Kidney tubule cell (primary cell): ENCODE results near the gene EXD3.
"Not testable (repeated sequence)": the region's sequence is repeated elsewhere in the genome, so short reads cannot be mapped to it uniquely, and the experiment has no call there.

ENCODE experiments used
- DNase-seq: peaks from one replicate; pipeline ENCODE4 v3.0.0-alpha.2; 2018; ENCODE audit warnings: low spot score

Gene EXD3, protein sequence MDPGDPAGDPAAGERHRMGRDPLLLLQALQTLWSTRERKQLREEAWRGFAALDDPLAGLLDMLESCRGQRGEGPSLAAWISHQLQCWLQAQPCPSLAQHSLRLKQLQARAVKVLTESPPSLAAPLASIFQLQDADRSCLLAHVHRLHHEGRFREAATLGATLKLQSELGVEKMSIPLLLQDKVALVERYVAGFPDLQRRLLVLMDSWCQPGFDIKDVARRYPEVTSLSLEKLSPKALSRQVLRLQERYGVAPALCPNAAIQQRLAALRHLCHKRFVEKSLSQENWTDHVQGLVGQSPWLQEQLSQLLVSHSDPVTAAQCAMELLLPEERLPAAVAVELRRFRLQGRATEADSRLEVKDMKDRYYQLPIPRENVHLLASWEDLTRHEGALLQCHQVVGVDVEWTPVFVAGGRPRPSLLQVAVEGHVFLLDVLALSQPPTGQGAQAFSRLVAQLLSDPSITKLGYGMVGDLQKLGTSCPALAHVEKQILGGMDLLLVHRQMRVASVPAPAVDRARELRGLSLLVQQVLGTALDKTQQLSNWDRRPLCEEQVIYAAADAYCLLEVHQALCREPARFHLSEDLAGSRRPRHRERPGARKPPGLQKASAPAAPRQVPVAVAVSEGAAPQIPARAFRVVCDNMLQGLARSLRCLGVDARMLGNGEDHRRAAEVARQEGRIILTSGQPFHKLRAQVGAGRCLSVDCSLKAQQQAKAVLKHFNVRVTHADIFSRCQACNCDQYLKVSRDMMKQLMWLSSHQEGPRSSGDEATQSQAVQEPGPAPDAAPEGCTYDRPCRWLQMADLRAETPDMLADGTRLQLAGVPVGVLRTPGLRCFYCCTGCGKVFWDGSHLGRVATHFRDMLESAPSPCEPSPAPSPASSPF

GRCh38 chr9:137422604-137423513, at the start of gene EXD3, which contains the start of gene NOXA1:
TSS of gene EXD3 (minus strand) at chr9:137423162. CDS start at chr9:137395357, 27,805 bp downstream.
TSS of gene NOXA1 (plus strand) at chr9:137423393. CDS start at chr9:137423530, 137 bp downstream.
- DNase-seq: peak; percentile 94

GRCh38 chr9:137470785-137471184, 47.8 kb upstream of the EXD3 start:
- DNase-seq: no peak

- DNase-seq: no peak
Observed at GRCh38 chr9:137467896-137468295, 44.9 kb upstream of the EXD3 start.

DNA sequence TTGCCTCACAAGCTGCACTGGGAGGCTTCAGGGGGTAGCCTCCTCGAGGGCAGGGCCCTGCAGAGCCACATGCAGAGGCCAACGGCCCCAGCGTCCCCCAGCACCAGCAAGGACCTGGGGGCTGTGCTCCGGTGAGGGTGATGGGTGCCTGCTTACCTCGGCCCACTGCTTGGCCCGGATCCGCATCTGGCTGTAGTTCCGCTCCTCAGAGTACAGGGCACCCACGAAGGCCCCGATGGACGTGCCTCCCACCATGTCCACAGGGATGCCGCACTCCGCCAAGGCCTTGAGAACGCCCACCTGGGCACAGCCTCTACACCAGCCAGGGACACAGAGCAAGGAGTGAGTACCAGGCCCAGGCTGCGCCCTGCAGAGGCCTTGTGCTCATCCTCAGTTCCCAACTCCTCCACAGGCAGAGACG, 44.2 kb upstream of the EXD3 start:
- DNase-seq: no peak

DNA sequence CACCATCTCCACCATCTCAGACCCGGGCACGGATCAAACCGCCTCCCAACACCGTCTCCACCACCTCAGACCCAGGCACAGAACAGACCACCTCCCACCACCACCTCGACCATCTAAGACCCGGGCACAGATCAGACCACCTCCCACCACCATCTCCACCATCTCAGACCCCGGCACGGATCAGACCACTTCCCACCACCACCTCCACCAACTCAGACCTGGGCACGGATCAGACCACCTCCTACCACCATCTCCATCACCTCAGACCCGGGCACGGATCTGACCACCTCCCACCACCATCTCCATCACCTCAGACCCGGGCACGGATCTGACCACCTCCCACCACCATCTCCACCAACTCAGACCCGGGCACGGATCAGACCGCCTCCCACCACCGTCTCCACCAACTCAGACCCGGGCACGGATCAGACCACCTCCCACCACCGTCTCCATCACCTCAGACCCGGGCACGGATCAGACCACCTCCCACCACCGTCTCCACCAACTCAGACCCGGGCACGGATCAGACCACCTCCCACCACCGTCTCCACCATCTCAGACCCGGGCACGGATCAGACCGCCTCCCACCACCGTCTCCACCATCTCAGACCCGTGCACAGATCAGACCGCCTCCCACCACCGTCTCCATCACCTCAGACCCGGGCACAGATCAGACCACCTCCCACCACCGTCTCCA, 43.6 kb upstream of the EXD3 start:
- not testable (repeated sequence) for DNase-seq

DNA sequence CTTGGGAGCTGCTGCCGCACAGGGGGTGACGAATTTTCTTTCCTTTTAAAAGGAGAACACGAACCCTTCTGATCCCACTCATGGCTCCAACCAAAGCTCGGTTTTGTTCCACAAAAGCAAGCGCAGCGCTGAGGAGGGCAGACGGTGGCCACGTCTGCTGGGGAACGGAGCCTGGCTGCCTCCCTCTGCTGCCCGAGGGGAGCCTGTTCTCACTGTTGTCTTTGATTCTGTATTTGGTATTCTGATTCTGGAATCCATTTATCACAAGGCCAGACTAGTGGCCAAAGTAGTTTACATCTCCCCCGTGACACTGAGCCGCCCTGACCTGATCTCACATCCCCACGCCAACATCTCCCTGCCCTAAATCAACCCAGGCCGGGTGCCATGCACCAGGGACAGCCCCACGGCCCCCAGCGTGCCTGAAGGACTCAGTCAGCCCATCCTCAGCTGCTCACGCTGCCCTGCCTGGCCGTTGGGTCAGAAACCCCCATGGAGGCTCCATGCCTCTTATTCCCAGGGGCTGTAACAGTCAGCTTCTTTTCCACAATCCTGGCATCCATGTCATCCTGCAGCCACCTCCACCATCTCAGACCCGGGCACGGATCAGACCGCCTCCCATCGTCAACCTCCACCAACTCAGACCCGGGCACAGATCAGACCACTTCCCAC, 42.9 kb upstream of the EXD3 start:
- DNase-seq: no peak

DNA sequence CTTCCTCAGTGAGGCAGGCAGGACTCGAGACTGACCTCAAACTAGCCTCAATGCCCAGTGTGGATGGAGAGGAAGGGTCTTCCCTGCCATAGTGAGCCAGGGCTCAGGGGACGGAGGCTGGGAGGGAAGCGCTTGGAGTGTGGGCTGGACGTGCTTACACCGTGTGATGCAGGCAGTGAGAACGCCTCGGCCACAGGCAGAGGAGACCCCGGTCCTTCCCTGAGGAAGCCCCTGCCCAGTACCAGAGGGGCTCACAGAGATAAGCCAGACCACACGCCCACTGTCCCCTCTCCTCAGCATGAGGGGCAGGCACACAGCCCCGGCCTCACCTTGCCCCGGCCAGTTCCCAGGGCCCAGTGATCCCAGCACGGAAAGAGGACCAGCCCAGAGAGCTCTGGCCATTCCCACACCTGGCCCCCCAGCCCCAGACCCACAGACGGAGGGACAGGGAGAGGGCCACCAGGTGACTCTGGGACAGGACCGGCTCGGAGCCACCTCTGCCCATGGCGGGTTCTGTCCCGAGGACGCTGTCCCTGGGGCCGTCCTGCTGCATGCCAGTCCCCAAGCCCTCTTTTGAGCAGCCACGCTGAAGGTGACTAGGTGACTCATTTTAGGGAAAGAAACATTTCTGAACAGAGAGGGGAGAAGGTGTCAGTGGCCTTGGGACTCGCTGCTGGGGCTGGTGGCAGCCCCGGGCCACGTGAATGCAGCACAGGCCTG, 42.2 kb upstream of the EXD3 start:
- no peak for DNase-seq

DNA sequence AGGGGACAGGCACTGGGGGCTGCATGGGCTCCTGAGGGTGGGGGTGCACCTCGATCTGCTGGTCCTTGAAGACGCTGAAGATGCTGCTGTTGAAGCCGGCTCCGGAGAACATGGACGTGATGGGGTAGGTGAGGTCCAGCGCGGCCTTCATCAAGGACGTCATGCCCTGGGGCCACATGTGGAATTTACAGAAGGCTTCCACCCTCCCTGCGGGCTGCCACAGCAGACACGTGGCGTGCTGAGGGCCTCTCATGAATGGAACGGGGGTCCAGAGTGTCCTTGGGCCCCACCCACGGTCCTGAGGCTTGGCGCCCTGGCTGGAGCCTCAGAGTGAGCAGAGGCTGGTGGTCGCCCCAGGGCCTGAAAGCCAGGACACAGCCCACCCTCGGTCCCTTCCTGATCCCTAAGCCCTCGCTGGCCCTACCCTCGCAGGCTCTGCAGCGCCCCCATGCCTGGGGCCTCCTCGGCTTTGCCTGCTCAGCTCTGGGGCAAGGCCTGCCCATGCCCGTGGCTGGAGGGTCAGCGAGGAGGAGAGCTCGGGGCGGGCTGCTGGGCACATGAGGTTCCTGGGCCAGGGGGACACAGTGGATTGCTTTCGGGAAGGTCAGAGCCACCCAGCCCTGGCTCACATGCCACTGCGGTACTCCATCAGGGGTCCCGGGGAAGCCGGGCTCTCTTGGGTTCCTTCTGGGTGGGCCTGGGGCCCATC, 41.5 kb upstream of the EXD3 start:
- no peak for DNase-seq

GRCh38 chr9:137463931-137464290, 40.9 kb upstream of the EXD3 start:
- no peak for DNase-seq

DNA sequence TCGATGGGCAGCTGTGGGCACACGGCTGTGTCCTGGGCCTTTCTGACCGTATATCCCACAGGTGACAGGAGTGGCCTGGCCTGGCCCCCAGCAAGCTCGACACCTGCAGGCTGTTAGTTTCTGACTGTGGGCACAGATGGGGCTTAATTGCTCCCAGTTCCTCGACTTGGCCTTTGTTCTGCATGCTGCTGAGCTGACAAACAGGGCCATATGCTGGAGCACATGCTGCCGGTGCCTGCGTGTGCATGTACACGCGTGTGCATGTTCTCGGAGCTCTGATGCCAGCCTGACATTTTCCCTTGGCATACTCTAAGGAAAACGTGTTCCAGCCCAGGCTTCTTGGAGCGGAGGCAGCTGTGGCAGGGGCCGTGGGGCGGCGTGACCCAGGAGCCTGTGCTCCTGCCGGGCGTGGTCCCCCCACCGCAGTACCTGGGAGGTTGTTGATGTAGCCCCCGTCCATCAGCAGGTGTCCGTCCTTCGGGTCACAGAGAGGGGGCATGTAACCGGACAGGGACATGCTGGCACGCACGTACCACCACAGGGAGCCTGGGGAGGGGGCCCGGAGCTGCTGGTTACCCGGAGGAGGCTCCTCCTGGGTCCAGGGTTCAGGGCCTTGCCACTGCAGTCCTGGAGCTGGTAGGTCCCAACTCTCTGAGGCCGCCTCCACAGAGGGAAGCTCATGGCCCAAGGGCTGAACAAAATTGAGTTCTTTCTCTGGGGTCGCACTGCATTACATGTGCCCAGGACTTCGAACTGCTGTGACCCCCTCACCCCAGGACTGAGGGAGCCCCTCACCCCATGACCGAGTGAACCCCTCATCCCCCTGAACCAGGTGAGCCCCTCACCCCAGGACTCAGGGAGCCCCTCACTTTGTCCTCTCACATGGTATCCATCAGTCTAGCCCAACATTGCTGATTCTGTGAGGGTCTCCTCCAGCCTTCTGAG, 40.3 kb upstream of the EXD3 start:
- DNase-seq: no peak

GRCh38 chr9:137462396-137462985, 39.5 kb upstream of the EXD3 start:
- no peak for DNase-seq

DNA sequence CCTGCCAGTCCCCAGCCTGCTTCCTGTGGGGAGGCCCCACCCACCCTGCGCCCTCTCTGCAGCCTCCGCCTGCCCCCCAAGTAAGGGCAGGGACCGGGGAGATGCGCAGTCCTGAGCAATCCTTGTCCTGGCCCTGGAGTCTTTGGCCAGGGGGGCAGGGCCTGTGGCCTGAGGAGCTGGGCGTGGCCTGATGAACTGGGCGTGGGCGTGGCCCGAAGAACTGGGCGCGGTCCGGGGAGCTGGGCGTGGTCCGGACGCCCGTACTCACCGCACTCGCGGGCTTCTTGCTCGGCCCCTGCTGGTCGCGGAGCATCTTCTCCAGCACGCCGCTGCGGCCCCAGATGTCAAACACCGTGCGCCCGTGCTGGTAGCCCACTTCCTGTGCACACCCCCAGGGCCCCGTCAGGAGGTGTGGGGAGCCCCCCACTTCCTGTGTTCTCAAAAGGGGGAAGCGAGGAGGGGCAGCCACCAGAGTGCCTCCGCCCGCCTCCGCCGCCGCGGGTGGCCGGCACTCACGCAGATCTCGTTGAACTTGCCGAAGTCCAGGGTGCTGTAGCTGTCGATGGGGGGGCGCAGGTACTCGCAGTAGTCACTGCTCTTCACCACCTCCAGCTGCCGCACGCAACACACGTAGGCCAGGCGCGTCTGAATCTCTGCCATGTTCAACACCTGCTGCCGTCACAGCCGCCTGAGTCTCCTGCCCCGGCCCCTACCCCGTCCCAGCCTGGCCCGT, 38.9 kb upstream of the EXD3 start:
- no peak for DNase-seq

GRCh38 chr9:137461316-137461662, 38.3 kb upstream of the EXD3 start:
- DNase-seq: no peak

- no peak for DNase-seq
Observed at GRCh38 chr9:137460363-137461315, 37.7 kb upstream of the EXD3 start.

GRCh38 chr9:137459601-137460362, 36.8 kb upstream of the EXD3 start:
- DNase-seq: no peak
